ENCODE measurements around the gene MET.
"Not testable (repeated sequence)": the region's sequence is repeated elsewhere in the genome, so short reads cannot be mapped to it uniquely, and the experiment has no call there.

Gene MET

GRCh38 chr7:116671681-116672595 lies at the start of gene MET:
MET (plus strand) TSS chr7:116672196; CDS start chr7:116699085, 26,889 bp downstream.
- DNase-seq (ENCODE audit: low spot score) = peak; percentile 90

DNA sequence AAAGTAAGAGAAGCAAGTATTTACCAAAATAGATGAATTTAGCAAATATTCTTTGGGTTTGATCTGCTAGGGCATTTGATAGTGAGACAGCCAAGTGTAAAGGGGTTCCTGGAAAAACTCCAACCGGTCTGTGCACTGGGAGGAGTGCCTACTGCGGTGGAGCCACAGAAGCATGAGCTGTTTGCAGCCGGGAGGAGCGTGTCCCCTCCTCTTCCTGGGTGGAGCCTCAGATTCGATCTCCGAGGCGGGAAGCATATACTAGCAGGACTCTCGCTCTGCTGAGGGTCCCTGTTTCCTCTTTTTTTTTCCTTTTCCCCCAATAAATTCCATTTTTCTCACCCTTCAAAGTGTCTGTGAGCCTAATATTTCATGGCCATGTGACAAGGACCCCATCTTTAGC lies 45.1 kb upstream of the MET start:
- no peak for DNase-seq (ENCODE audit: low spot score)

- no peak for DNase-seq (ENCODE audit: low spot score)
Observed at GRCh38 chr7:116629051-116629463, 42.9 kb upstream of the MET start.

DNA sequence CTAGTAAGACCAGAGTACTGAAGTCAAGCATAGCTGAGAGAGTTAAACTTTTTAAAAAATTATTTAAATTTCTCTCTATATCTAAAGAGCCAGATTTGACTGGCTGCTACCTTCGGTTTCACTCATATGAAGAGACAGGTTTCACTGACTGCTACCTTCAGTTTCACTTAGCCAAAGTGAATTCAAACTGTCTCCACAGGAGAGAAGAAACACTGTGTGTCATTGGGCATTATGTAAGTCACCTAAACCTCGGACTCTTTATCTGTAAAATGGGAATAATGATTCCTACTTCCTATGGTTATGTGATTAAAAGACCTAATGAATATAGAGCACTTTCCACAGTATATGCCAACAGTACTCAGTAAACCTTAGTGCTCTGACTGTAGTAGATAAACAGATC lies 41.6 kb upstream of the MET start:
- DNase-seq (ENCODE audit: low spot score) = no peak

- peak; percentile 86 for DNase-seq (ENCODE audit: low spot score)
Observed at GRCh38 chr7:116630932-116631671, 40.9 kb upstream of the MET start.

DNA sequence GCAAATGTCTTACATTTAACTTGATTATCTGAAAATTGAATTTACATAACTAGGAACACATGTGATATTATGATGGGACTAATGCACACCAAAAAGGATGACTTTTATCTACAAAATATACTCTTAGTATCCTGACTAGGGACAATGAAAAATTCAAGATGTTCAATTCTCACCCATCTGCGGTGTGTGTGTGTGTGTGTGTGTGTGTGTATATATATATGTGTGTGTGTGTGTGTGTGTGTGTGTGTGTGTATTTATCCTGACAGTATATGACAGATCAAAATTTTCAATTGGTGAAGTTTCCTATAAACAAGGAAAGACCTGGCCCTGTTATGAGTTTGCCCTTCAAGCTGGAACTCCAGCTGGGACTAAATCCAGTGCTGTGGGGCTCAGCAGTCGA lies 40.3 kb upstream of the MET start:
- no peak for DNase-seq (ENCODE audit: low spot score)

DNA sequence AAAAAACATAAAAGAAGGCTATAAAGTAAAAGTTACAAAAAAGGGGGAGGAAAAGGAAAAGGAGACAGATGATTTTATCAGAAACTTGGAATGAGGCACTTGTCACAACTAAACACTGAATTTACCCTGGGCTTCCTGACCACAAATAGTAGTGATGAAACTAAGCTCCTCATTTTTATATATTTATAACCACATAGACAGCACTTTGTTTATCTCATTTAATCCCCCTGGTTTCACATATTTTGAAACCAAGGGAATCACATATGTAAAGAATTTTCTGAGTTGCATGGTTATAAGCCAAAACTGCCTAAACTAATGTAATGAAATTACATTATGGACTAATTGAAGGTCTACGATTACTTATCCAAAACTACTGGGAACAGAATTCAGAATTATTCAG lies 39.6 kb upstream of the MET start:
- DNase-seq (ENCODE audit: low spot score) = no peak

DNA sequence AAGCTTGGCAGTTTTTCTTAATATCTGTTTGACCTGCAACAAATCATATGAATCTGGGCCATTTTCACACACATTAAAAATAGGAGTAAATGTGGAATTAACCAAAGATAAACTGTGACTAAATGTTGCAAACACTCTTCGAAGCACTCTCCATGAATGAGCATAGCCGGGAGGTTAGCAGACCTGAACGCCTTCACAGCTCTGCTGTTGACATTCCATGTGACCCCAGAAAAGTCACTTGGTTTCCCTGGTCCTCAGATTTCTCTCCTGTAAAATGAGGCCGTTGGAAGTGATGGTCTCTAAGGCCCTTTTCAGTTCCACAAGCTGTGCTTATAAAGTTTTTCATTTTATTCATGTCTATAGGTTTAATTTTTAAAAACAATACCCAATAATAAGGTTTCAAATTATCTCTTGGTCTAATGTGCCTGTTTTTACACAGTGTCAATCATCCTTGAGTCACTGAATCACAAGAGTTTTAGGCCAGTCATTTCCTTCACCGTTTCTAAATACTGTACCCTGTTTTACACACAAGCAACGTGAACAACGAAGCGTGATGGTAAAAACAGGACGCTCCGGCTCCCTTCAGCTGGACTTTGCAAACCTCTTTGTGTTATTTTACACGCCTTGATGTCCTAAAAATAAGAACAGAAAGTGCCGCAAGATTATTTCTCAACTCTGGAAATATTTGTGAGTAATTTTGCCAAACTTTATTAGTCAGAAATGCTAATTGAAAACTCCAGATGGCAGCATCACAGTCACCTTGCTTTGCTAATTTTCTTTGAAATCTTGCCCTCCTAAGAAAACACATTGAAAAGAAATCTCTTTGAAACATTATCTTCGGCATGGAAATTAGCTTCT lies 38.6 kb upstream of the MET start:
- DNase-seq (ENCODE audit: low spot score) = no peak

DNA sequence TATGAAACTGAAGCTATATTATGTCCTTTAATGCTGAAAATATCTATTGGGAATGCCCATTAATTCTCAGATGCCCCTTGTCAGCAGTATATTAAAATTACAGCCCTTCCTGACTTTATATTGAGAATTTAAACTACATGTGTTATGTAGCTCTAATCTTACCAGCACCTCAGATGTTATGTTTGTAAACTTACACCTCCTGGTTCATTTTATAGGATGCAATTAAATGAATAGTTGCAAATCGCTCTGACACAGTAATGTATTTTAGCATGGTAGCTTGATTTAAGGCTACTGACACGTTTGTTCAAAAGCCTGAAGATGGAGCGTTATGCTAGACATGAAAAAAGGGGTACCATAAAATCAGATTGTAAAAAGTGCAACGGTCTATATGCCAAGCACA lies 35.0 kb upstream of the MET start:
- no peak for DNase-seq (ENCODE audit: low spot score)

DNA sequence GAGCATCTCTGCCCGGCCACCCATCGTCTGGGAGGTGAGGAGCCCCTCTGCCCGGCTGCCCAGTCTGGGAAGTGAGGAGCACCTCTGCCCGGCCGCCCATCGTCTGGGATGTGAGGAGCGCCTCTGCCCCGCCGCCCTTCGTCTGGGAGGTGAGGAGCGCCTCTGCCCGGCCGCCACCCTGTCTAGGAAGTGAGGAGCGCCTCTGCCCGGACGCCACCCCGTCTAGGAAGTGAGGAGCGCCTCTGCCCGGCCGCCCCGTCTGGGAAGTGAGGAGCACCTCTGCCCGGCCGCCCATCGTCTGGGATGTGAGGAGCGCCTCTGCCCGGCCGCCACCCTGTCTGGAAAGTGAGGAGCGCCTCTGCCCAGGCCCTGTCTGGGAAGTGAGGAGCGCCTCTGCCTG lies 33.4 kb upstream of the MET start:
- not testable (repeated sequence) for DNase-seq (ENCODE audit: low spot score)

GRCh38 chr7:116641551-116642153 lies 30.3 kb upstream of the MET start:
- DNase-seq (ENCODE audit: low spot score) = no peak

DNA sequence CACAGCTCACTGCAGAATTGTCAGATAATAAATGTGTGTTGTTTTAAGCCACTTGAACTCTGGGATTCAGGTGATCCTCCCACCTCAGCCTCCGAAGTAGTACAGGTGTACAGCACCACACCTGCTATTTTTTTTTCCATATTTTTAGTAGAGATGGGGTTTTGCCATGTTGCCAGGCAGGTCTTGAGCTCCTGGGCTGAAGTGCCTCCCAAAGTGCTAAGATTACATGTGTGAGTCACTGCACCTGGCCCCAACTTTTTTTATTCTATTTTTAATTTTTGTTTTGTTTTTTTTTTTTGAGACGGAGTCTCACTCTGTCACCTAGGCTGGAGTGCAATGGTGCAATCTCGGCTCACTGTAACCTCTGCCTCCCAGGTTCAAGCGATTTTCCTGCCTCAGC lies 28.8 kb upstream of the MET start:
- not testable (repeated sequence) for DNase-seq (ENCODE audit: low spot score)

- no peak for DNase-seq (ENCODE audit: low spot score)
Observed at GRCh38 chr7:116644628-116645027, 27.4 kb upstream of the MET start.

DNA sequence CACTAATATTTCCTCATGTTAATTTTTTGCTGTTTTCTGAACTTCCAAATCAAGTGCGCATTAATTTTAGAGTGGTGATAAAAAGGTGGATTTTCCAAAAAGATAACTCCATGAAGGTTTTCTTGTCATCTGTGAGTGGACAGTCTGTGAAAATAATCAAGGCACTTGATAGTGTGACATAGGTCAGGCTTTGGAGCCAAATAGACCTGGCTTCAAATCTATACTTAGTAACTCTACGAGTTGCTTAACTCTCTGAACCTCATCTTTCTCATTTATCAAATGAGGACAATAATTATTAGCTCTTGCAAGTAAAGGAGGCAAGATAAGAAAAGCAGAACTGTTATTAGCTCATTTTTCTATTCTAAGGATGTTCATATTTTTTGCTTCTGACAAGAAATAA lies 24.7 kb upstream of the MET start:
- no peak for DNase-seq (ENCODE audit: low spot score)

GRCh38 chr7:116647861-116648260 lies 24.1 kb upstream of the MET start:
- DNase-seq (ENCODE audit: low spot score) = no peak

- no peak for DNase-seq (ENCODE audit: low spot score)
Observed at GRCh38 chr7:116650436-116650835, 21.6 kb upstream of the MET start.

- no peak for DNase-seq (ENCODE audit: low spot score)
Observed at GRCh38 chr7:116652793-116653192, 19.2 kb upstream of the MET start.

GRCh38 chr7:116653204-116653603 lies 18.8 kb upstream of the MET start:
- DNase-seq (ENCODE audit: low spot score) = peak; percentile 81

DNA sequence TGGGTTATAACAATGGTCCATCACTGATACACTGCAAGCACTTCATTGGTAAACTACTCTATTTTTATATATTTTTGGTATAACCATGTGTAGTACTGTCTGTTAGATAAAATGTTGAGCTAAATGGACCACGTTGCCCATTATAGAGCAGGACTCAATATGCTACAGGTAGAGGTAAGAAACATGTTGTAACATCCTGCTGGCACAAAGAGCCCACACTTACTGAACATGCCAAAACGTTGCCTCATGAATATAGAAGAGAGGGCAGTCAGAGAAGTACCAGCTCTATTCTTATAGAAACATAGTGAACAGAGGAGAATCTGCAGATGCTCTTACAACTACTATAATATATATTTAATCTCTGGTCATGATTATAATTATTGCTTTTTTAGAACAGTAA lies 18.4 kb upstream of the MET start:
- DNase-seq (ENCODE audit: low spot score) = no peak

DNA sequence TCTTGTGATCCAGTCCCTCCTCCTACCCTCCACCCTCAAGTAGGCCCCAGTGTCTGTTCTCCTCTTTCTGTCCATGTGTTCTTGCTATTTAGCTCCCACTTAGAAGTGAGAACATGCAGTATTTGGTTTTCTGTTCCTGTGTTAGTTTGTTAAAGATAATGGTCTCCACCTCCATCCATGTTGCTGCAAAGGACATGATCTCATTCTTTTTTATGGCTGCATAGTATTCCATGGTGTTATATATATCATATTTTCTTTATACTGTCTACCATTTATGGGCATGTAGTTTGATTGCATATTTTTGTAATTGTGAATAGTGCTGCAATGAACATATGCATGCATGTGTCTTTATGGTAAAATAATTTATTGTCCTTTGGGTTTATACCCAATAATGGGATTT lies 12.7 kb upstream of the MET start:
- not testable (repeated sequence) for DNase-seq (ENCODE audit: low spot score)

- DNase-seq (ENCODE audit: low spot score) = no peak
Observed at GRCh38 chr7:116661865-116662264, 10.1 kb upstream of the MET start.

GRCh38 chr7:116663744-116664143 lies 8.3 kb upstream of the MET start:
- no peak for DNase-seq (ENCODE audit: low spot score)
